K562 (cell line): ENCODE measurements around the gene FARP2. TPM values are rescaled to one million over a fixed set of nuclear protein-coding genes. Genes with fewer than 3 reads are reported as not detected.
A peak's percentile ranks its signal among the peaks of the same experiment; 100 is the strongest.

Source experiments
- JUND ChIP-seq, 2 experiments: IDR thresholded peaks; 2 replicates in 1 of 2; 3 replicates in 1 of 2; pipeline ENCODE4 v1.6.1; 2011; ENCODE audit warnings: borderline replicate concordance in 2 of 2, low read depth in 2 of 2, low read length in 2 of 2, improper control_type of control experiment in 1 of 2, missing biosample characterization in 1 of 2, missing genetic modification characterization in 1 of 2, missing genetic modification reagents in 1 of 2
- PCBP1 ChIP-seq: fragments of 200-400 bp; formaldehyde crosslinking; IDR thresholded peaks from 2 replicates; pipeline ENCODE4 v1.6.1; 2018; ENCODE audit warnings: mild to moderate bottlenecking, low read depth, low read length; ENCODE audit not compliant: poor library complexity, severe bottlenecking
- SAFB ChIP-seq: fragments of 200-400 bp; formaldehyde crosslinking; IDR thresholded peaks from 2 replicates; pipeline ENCODE4 v1.6.1; 2017; ENCODE audit warnings: low read depth, low read length, borderline replicate concordance
- SAFB2 ChIP-seq: fragments of 200-400 bp; formaldehyde crosslinking; IDR thresholded peaks from 2 replicates; pipeline ENCODE4 v1.6.1; 2018; ENCODE audit warnings: borderline replicate concordance, low read length, low read depth, moderate library complexity; ENCODE audit not compliant: severe bottlenecking
- SMAD3 ChIP-seq: fragments of 450-650 bp; formaldehyde crosslinking; conservative IDR thresholded peaks from 2 replicates; pipeline ENCODE4 v1.4.0; 2020; ENCODE audit warnings: mild to moderate bottlenecking
- polyA plus RNA-seq, 8 experiments: library from polyadenylated mRNA; depleted of rRNA in 4 of 8; stranded (reverse) in 5 of 8; unstranded in 3 of 8; fragments of >200 nt; fragmentation: Nextera tagmentation in 2 of 8; fragmentation: Illumina TruSeq in 1 of 8; extraction: Ambion mirVana in 2 of 8; extraction: Trizol in 1 of 8; gene quantifications; 2 replicates each; pipeline versions ENCODE4 v1.2.1 to v1.2.3, GENCODE V29; 2011 to 2014; ENCODE audit warnings: inconsistent platforms in 1 of 8, missing spikeins in 1 of 8
- total RNA-seq, 7 experiments: library from RNA; depleted of rRNA in 6 of 7; stranded (reverse); fragments of >200 nt in 6 of 7; fragmentation: Illumina TruSeq in 2 of 7; extraction: Trizol in 2 of 7; gene quantifications; 2 replicates each; pipeline versions ENCODE4 v1.2.1 to v1.2.3, GENCODE V29; 2011 to 2021; ENCODE audit warnings: low replicate concordance in 1 of 7
- TF ChIP-seq, protein P1 (sequence below): fragments of 450-650 bp; IDR thresholded peaks from 2 replicates; pipeline ENCODE4 v1.6.1; 2016; ENCODE audit warnings: mild to moderate bottlenecking, moderate library complexity
- TF ChIP-seq, protein P2 (sequence below): conservative IDR thresholded peaks from 2 replicates; pipeline ENCODE4 v1.6.1; 2011; ENCODE audit warnings: low read depth, mild to moderate bottlenecking, low read length; ENCODE audit not compliant: control insufficient read depth
- TF ChIP-seq, protein P3 (sequence below): sonication (generic); formaldehyde crosslinking; IDR thresholded peaks from 2 replicates; pipeline ENCODE4 v1.8.0; 2023; ENCODE audit warnings: mild to moderate bottlenecking, missing genetic modification reagents

FARP2 gene
- total and polyA plus RNA-seq, 9 of the 15 experiments (the other 6 are each of a cell fraction or from before 2014, with no cell fraction given), result 4.1 to 38.1 (median 21.1) TPM

DNA sequence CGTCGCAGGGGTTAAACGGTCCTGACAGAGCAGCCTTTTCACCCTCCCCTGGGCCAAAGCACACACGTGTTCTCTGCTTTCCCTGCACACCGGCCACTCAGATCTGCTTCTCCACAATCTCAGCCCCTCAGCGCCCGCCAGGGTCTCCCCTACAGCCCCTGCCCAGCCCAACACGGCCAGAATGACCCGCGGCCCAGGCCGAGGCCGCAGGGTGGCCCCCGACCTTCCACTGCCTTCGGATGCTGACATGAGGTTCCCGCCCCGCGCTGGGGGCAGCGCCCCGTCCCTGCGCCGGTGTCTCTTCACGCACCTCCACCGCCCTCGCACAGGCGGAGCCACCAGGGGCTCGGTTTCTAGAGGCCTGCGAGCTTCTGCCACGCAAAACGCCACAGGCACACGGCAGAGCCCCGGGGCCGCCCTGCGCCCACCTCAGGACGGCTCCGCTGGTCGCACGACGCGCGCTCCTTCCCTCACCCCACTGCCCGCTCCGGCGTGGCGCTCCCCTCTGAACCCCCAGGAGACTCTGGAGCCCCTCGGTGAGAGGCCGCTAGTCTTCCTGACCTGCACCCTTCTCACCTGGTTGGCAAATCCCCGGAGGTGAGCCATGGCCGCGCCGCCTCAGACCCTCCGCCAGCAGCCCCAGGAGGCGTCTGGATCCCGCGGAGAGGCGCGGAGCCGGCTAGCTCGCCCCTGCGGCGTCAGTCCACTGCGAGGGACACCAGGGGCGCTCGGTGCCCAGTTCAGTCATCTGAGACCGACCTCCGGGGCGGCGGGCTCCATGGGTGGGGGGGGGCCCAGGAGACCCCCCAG lies 151.6 kb downstream of the FARP2 start (continued):
- TF ChIP-seq, protein P1, sequence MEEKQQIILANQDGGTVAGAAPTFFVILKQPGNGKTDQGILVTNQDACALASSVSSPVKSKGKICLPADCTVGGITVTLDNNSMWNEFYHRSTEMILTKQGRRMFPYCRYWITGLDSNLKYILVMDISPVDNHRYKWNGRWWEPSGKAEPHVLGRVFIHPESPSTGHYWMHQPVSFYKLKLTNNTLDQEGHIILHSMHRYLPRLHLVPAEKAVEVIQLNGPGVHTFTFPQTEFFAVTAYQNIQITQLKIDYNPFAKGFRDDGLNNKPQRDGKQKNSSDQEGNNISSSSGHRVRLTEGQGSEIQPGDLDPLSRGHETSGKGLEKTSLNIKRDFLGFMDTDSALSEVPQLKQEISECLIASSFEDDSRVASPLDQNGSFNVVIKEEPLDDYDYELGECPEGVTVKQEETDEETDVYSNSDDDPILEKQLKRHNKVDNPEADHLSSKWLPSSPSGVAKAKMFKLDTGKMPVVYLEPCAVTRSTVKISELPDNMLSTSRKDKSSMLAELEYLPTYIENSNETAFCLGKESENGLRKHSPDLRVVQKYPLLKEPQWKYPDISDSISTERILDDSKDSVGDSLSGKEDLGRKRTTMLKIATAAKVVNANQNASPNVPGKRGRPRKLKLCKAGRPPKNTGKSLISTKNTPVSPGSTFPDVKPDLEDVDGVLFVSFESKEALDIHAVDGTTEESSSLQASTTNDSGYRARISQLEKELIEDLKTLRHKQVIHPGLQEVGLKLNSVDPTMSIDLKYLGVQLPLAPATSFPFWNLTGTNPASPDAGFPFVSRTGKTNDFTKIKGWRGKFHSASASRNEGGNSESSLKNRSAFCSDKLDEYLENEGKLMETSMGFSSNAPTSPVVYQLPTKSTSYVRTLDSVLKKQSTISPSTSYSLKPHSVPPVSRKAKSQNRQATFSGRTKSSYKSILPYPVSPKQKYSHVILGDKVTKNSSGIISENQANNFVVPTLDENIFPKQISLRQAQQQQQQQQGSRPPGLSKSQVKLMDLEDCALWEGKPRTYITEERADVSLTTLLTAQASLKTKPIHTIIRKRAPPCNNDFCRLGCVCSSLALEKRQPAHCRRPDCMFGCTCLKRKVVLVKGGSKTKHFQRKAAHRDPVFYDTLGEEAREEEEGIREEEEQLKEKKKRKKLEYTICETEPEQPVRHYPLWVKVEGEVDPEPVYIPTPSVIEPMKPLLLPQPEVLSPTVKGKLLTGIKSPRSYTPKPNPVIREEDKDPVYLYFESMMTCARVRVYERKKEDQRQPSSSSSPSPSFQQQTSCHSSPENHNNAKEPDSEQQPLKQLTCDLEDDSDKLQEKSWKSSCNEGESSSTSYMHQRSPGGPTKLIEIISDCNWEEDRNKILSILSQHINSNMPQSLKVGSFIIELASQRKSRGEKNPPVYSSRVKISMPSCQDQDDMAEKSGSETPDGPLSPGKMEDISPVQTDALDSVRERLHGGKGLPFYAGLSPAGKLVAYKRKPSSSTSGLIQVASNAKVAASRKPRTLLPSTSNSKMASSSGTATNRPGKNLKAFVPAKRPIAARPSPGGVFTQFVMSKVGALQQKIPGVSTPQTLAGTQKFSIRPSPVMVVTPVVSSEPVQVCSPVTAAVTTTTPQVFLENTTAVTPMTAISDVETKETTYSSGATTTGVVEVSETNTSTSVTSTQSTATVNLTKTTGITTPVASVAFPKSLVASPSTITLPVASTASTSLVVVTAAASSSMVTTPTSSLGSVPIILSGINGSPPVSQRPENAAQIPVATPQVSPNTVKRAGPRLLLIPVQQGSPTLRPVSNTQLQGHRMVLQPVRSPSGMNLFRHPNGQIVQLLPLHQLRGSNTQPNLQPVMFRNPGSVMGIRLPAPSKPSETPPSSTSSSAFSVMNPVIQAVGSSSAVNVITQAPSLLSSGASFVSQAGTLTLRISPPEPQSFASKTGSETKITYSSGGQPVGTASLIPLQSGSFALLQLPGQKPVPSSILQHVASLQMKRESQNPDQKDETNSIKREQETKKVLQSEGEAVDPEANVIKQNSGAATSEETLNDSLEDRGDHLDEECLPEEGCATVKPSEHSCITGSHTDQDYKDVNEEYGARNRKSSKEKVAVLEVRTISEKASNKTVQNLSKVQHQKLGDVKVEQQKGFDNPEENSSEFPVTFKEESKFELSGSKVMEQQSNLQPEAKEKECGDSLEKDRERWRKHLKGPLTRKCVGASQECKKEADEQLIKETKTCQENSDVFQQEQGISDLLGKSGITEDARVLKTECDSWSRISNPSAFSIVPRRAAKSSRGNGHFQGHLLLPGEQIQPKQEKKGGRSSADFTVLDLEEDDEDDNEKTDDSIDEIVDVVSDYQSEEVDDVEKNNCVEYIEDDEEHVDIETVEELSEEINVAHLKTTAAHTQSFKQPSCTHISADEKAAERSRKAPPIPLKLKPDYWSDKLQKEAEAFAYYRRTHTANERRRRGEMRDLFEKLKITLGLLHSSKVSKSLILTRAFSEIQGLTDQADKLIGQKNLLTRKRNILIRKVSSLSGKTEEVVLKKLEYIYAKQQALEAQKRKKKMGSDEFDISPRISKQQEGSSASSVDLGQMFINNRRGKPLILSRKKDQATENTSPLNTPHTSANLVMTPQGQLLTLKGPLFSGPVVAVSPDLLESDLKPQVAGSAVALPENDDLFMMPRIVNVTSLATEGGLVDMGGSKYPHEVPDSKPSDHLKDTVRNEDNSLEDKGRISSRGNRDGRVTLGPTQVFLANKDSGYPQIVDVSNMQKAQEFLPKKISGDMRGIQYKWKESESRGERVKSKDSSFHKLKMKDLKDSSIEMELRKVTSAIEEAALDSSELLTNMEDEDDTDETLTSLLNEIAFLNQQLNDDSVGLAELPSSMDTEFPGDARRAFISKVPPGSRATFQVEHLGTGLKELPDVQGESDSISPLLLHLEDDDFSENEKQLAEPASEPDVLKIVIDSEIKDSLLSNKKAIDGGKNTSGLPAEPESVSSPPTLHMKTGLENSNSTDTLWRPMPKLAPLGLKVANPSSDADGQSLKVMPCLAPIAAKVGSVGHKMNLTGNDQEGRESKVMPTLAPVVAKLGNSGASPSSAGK, result peak; percentile 73
- TF ChIP-seq JUND (IDR thresholded peaks at IDR 0.05; ENCODE audit: borderline replicate concordance, low read depth, low read length), result no peak
- TF ChIP-seq JUND (tag; IDR thresholded peaks at IDR 0.05; ENCODE audit: borderline replicate concordance, low read depth, low read length), result no peak
- TF ChIP-seq, protein P2, sequence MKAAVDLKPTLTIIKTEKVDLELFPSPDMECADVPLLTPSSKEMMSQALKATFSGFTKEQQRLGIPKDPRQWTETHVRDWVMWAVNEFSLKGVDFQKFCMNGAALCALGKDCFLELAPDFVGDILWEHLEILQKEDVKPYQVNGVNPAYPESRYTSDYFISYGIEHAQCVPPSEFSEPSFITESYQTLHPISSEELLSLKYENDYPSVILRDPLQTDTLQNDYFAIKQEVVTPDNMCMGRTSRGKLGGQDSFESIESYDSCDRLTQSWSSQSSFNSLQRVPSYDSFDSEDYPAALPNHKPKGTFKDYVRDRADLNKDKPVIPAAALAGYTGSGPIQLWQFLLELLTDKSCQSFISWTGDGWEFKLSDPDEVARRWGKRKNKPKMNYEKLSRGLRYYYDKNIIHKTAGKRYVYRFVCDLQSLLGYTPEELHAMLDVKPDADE, result no peak
- TF ChIP-seq SAFB, result 0 out of 2 replicates have a peak, but pooled peaks have one; percentile 38
- TF ChIP-seq SAFB2, result no peak
- peak; percentile 2 for TF ChIP-seq PCBP1
- no peak for TF ChIP-seq SMAD3 (CRISPR knock-in tag)
- TF ChIP-seq, protein P3, sequence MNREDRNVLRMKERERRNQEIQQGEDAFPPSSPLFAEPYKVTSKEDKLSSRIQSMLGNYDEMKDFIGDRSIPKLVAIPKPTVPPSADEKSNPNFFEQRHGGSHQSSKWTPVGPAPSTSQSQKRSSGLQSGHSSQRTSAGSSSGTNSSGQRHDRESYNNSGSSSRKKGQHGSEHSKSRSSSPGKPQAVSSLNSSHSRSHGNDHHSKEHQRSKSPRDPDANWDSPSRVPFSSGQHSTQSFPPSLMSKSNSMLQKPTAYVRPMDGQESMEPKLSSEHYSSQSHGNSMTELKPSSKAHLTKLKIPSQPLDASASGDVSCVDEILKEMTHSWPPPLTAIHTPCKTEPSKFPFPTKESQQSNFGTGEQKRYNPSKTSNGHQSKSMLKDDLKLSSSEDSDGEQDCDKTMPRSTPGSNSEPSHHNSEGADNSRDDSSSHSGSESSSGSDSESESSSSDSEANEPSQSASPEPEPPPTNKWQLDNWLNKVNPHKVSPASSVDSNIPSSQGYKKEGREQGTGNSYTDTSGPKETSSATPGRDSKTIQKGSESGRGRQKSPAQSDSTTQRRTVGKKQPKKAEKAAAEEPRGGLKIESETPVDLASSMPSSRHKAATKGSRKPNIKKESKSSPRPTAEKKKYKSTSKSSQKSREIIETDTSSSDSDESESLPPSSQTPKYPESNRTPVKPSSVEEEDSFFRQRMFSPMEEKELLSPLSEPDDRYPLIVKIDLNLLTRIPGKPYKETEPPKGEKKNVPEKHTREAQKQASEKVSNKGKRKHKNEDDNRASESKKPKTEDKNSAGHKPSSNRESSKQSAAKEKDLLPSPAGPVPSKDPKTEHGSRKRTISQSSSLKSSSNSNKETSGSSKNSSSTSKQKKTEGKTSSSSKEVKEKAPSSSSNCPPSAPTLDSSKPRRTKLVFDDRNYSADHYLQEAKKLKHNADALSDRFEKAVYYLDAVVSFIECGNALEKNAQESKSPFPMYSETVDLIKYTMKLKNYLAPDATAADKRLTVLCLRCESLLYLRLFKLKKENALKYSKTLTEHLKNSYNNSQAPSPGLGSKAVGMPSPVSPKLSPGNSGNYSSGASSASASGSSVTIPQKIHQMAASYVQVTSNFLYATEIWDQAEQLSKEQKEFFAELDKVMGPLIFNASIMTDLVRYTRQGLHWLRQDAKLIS, result 0 out of 2 replicates have a peak, but pooled peaks have one; percentile 4
